ENCODE results near the gene PLSCR3.

PLSCR3 gene

GRCh38 chr17:7394452-7395191 lies at the start of gene PLSCR3:
Gene PLSCR3, minus strand, starts transcription at chr17:7394525. Its CDS starts 415 bp downstream, at chr17:7394110.
- DNase-seq = peak; percentile 24 to 39

- DNase-seq = no peak
These were observed 49.5 kb upstream of the PLSCR3 start for GRCh38 chr17:7443499-7444485.

- DNase-seq = no peak
These were observed 47.8 kb upstream of the PLSCR3 start for GRCh38 chr17:7442142-7442541.

- DNase-seq = no peak
These were observed 46.9 kb upstream of the PLSCR3 start for GRCh38 chr17:7441266-7441665.

- DNase-seq = no peak
These were observed 46.5 kb upstream of the PLSCR3 start for GRCh38 chr17:7440834-7441195.

GRCh38 chr17:7440113-7440833 lies 45.9 kb upstream of the PLSCR3 start:
- DNase-seq = no peak

- DNase-seq = peak in 1 of 2 experiments; percentile 18
These were observed 45.3 kb upstream of the PLSCR3 start, which contains the start of gene FGF11 for GRCh38 chr17:7439462-7440112. Gene FGF11, plus strand, starts transcription at chr17:7439512. Its CDS starts 109 bp downstream, at chr17:7439621.

GRCh38 chr17:7438656-7439460 lies 44.5 kb upstream of the PLSCR3 start:
- DNase-seq = no peak

GRCh38 chr17:7437950-7438614 lies 43.8 kb upstream of the PLSCR3 start:
- peak in 1 of 2 experiments; percentile 32 for DNase-seq

GRCh38 chr17:7437369-7437863 lies 43.1 kb upstream of the PLSCR3 start:
- DNase-seq = no peak

- peak in 1 of 2 experiments; percentile 37 for DNase-seq
These were observed 42.4 kb upstream of the PLSCR3 start for GRCh38 chr17:7436556-7437368.

GRCh38 chr17:7435676-7436555 lies 41.6 kb upstream of the PLSCR3 start:
- peak; percentile 39 to 46 for DNase-seq

GRCh38 chr17:7432296-7432695 lies 38.0 kb upstream of the PLSCR3 start:
- DNase-seq = no peak

- no peak for DNase-seq
These were observed 36.9 kb upstream of the PLSCR3 start for GRCh38 chr17:7431231-7431630.

GRCh38 chr17:7429722-7430121 lies 35.4 kb upstream of the PLSCR3 start:
- DNase-seq = no peak

- DNase-seq = no peak
These were observed 34.2 kb upstream of the PLSCR3 start, which contains the start of gene SPEM3 for GRCh38 chr17:7428557-7428956. Gene SPEM3, plus strand, starts transcription at chr17:7428857. Its CDS starts 46 bp downstream, at chr17:7428903.

GRCh38 chr17:7427549-7427948 lies 33.2 kb upstream of the PLSCR3 start:
- no peak for DNase-seq

- DNase-seq = no peak
These were observed 32.7 kb upstream of the PLSCR3 start for GRCh38 chr17:7426896-7427489.
